Effector memory CD8-positive, alpha-beta T cell (primary cell): ENCODE data around the gene SLC23A1.
A peak's percentile ranks its signal among the peaks of the same experiment; 100 is the strongest.

Experiments used
- ATAC-seq: fragments of 150-1000 bp; cut with Tn5 transposase; replicated peaks from 2 replicates; pipeline ENCODE4 v1.10.0; 2021; ENCODE audit warnings: mild to moderate bottlenecking, moderate library complexity
- DNase-seq, 3 experiments: peaks; one replicate each; pipeline ENCODE4 v3.0.0; 2021
- H3K27ac Mint-ChIP-seq, 2 donors: one replicate each; pipeline ENCODE4 v1.8.0; 2022; ENCODE audit warnings: mild to moderate bottlenecking in 2 of 2, mixed read lengths in 2 of 2, moderate library complexity in 2 of 2
- H3K27me3 Mint-ChIP-seq, 2 donors: one replicate each; pipeline ENCODE4 v1.8.0; 2022; ENCODE audit warnings: mixed read lengths in 2 of 2
- H3K36me3 Mint-ChIP-seq: one replicate; pipeline ENCODE4 v1.8.0; 2022; ENCODE audit warnings: mild to moderate bottlenecking, moderate library complexity, mixed read lengths; ENCODE audit not compliant: insufficient read depth
- H3K4me1 Mint-ChIP-seq, 2 donors: one replicate each; pipeline ENCODE4 v1.8.0; 2022; ENCODE audit warnings: low read depth in 2 of 2, mixed read lengths in 2 of 2
- H3K4me3 Mint-ChIP-seq, 2 donors: one replicate each; pipeline ENCODE4 v1.8.0; 2022; ENCODE audit warnings: mild to moderate bottlenecking in 2 of 2, mixed read lengths in 2 of 2, moderate library complexity in 2 of 2
- H3K9me3 Mint-ChIP-seq, 2 donors: one replicate each; pipeline ENCODE4 v1.8.0; 2022; ENCODE audit warnings: mixed read lengths in 2 of 2

Gene SLC23A1

DNA sequence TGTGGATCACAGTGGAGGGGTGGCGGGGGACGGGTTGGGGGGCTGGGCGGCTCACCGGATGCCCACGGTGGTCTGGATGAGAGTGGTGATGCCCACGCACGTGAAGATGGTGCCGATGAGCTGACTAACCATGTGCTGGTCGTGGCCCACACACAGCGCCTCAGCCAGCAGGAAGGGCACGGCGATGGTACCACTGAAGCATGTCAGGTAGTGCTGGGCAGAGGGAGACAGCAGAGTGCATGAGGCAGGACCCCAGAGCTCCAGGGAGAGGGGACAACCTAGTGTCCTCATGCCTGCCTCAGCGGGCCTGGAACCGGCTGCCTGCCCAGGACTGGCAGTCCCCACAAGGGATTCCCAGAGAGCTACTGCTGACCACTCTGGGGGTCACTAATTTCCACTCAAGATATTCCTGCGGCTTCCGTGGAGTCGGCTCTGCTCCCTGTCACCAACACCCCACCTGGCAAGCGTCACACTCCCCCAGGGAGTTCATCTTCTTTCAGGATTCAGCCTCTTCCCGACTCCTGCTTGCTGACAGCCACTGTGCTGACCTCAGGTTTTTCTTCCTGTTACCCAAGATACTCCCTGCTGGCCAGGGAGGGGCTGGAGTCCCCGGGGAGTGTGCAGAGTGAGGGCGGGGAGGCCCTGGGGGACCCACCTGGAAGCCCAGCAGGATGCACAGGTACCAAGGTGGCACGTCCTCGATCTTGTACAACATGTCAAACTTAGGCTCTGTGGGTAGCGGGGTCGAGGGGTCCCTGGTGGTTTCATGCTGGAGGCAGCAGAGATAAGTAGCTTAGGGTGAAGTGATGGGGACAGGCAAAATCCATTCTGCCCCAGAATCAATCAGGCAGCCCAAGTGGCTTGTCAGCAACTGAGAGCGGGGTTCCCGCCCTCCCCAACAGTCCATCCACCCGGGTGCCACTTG lies 998 bp downstream of the SLC23A1 start:
- H3K9me3 Mint-ChIP-seq = no peaks in the 10 kb centered on the region
- ATAC-seq (no peak), DNase-seq (no peak)
- H3K36me3 Mint-ChIP-seq = peaks cover 14% of the 10 kb centered on the region
- H3K4me1 Mint-ChIP-seq = peaks cover 15 to 31% of the 10 kb centered on the region in 2 donors
- no peaks in the 10 kb centered on the region for H3K27me3 Mint-ChIP-seq
- no peak overlapping the region for H3K27ac Mint-ChIP-seq
- H3K4me3 Mint-ChIP-seq = no peak overlapping the region

DNA sequence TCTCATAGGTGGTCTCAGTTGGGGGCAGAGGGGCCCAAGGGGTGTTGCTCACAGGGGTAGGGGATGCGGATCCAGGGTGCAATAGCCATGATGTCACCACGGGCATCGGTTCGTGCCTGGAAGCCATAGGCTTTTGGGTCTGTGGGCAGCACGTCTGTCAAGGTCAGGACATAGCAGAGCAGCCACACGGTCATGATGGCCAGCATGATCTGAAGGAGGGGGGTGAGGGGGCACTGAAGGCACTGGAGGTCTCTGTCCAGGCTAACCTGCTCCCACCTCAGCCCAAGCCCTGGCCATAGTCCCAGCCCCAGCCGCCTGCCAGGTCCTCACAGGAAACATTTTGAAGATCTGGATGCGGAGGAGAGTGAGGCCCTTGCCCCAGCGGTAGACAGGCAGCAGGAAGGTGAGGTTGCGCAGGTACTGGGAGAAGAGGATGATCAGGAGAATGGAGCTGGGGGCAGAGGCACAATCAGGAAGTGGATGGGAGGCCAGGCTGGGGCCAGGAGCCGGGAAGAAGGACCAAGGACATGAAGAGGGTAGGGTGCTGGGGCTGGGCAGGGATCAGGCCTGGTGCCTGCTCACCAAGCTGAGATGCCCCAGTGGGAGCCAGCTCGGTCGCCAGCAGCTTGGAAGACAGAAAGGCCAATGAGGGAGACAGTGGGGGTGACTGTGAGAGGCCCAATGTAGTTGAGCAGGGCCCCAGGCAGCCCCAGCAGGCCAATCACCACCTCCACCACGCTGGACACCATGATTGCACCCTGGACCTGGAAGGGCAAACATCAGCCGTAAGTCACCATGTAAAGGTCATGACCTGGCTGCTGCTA lies 3.3 kb downstream of the SLC23A1 start:
- no peaks in the 10 kb centered on the region for H3K27me3 Mint-ChIP-seq
- no peaks in the 10 kb centered on the region for H3K9me3 Mint-ChIP-seq
- H3K4me1 Mint-ChIP-seq = peaks cover 7 to 20% of the 10 kb centered on the region in 2 donors
- no peak for DNase-seq
- H3K36me3 Mint-ChIP-seq = peaks cover 7% of the 10 kb centered on the region
- ATAC-seq = no peak
- H3K4me3 Mint-ChIP-seq = no peak overlapping the region
- peak overlapping the region in 1 of 2 donors; percentile 88 for H3K27ac Mint-ChIP-seq

DNA sequence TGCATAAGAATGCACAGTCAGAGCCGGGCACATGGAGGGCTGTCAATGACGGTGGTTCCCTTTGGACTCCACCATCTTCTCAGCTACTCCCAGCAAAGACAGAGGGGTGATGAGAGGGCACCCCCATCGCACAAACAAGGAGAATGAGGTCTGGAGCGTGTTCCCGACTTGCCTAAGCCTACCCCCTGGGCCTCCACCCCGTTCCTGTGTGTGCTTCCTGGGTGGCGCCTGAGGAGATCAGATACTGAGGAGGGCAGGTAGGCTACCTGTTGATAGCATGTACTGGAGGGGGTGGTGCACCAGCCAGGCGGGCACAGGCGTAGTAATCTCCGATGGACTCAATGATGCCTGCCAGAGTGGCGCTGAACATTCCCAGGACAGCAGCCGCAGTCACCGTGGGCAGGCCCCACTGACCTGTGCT lies 4.1 kb downstream of the SLC23A1 start:
- Mint-ChIP-seq H3K4me3 (no peak overlapping the region), H3K4me1 (peaks cover 0 to 14% of the 10 kb centered on the region in 2 donors), H3K9me3 (no peaks in the 10 kb centered on the region), H3K27me3 (no peaks in the 10 kb centered on the region), H3K36me3 (peaks cover 7% of the 10 kb centered on the region), H3K27ac (peak overlapping the region in 1 of 2 donors; percentile 83)
- ATAC-seq (no peak), DNase-seq (no peak)

DNA sequence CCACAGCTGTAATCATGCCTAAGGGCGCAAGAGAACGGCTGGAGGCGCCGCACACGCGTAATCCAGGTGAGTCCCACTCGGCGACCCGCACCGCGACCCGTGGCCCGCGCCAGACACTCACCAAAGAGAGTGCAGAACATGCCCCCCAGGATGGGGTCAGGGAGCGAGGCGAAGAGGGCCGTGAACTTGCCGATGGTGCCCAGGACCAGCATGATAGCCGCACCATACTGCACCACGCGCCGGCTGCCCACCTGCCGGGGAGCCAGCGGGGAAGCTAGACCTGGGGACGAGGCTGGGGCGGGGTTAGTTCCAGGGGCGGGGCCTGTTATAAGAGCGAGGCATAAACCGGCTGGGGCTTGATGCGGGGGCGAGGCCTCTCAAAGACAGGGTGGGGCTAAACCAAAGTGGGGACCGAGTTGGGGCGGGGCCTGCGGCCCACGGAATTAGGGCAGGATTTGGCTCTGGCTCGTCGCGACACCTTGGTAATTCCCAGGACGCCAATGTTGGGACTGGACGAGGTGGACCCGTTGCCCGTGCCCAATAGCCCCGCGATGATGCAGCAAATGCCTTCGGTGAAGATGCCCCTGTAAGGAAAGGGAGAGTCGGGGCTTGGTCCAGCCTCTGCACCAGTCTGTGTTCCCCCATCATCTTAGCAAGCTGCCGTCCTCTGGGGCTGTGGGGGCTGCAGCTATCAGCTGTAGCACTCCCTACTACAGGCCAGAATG lies 4.8 kb downstream of the SLC23A1 start:
- Mint-ChIP-seq H3K4me3 (no peak overlapping the region), H3K27ac (peak overlapping the region in 1 of 2 donors; percentile 83), H3K27me3 (no peaks in the 10 kb centered on the region), H3K4me1 (peaks cover 0 to 9% of the 10 kb centered on the region in 2 donors), H3K36me3 (peaks cover 11% of the 10 kb centered on the region), H3K9me3 (no peaks in the 10 kb centered on the region)
- DNase-seq (no peak), ATAC-seq (no peak)

DNA sequence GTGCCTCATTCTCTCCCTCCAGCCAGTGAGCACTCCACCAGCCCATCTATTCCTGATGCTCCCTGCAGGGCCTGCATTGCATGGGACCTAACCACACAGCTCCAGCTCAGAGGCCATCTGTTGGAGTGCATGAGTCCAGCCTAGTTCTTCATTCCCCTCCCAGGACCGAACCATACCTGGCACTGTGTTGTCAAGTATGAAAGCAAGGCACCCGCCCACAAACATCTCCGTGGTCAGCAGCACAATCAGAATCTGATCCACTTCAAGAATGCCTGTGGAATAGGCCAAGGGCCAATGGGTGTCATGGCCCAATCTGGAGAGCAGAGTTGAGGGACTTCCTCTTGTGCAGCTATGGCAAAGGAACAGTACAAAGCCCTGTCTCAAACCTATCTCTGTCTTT lies 5.9 kb downstream of the SLC23A1 start:
- ATAC-seq (no peak), DNase-seq (no peak)
- H3K27me3 Mint-ChIP-seq = no peaks in the 10 kb centered on the region
- no peak overlapping the region for H3K27ac Mint-ChIP-seq
- peaks cover 14% of the 10 kb centered on the region for H3K36me3 Mint-ChIP-seq
- H3K4me1 Mint-ChIP-seq = peaks cover 0 to 8% of the 10 kb centered on the region in 2 donors
- H3K4me3 Mint-ChIP-seq = no peak overlapping the region
- H3K9me3 Mint-ChIP-seq = no peaks in the 10 kb centered on the region

DNA sequence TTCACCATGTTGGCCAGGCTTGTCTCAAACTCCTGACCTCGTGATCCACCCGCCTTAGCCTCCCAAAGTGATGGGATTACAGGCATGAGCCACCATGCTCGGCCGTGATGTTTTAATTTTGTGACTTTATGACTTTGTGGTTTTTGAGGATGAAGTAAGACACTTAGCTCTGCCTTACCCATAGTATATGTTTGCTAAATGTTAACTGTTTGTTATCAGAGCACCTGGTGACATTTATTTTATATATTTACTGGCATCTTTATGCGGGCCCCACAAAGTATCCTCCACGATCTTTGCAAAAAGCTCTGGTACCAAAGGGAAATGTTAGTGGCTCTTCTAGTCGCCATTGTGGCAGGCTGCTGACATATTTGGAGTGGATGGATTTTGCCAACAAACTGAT lies 6.7 kb downstream of the SLC23A1 start:
- Mint-ChIP-seq H3K27ac (no peak overlapping the region), H3K4me1 (peaks cover 0 to 8% of the 10 kb centered on the region in 2 donors), H3K27me3 (no peaks in the 10 kb centered on the region), H3K36me3 (peaks cover 19% of the 10 kb centered on the region), H3K4me3 (no peak overlapping the region), H3K9me3 (no peaks in the 10 kb centered on the region)
- no peak for ATAC-seq
- no peak for DNase-seq

DNA sequence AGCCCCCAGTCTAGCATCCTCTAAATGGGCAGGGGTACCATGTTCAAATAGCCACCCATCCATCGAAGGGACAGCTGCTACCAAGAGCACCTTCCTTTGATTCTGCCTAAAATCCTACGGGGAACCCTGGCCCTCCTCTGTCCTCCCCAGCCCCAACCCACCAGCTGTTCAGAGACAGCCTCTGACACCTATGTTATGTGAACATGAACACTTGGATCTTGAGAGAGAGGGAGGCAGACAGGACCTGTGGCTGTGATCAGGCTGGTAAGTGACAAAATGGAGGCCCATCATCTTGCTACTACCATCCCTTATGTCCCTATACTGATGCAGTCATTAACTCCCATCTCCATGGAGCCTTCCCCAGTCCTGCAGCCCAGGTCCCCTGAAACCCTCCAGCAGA lies 8.2 kb downstream of the SLC23A1 start:
- Mint-ChIP-seq H3K4me1 (peaks cover 0 to 8% of the 10 kb centered on the region in 2 donors), H3K9me3 (no peaks in the 10 kb centered on the region), H3K27me3 (no peaks in the 10 kb centered on the region), H3K4me3 (no peak overlapping the region), H3K27ac (no peak overlapping the region), H3K36me3 (peaks cover 28% of the 10 kb centered on the region)
- ATAC-seq = no peak
- DNase-seq = no peak

DNA sequence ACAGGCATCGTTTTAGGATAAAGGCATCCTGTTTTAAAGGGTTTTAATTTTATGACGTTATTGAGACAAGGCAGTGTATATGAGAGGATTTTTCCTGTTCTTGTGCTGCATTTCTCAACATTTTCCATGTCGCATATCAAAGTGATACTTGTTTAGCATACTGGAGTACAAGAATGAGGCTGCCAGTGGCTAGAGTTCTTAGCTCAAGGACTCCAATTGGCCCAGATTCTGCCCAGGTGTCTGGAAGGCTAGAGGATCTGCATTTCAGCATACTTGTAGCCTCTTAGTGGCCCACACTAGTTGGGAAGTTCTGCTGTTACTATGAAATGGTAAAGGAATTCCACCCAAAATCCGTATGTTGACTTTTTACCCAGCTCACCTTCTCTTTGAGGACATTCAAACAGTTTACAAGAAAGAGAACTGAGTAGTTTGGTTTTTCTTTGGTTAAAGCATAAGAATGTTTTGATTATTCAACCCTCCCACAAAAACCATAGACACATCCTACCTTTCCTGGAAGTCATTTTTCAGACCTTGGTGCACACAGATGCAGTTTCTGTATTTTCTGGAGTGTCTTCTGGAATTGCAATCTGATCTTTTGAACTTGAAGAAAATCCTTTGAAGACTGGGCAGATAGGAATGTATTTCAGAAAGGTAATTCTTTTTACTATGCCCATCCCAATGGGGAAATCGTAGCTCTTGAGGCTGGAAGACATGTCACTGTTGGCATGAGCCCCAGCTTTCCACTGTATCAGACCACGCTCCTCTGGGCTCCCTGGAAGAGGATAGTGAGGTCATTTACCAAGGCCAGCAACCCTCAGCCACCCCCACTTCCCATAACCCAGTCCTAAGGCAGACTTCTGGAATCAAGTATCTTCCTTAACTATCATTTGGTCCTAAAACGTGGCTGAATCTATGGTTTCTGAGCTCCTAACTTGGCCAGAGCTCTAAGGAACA lies 11.3 kb downstream of the SLC23A1 start:
- peak overlapping the region in 1 of 2 donors; percentile 20 for H3K27ac Mint-ChIP-seq
- H3K4me3 Mint-ChIP-seq = no peak overlapping the region
- ATAC-seq (no peak), DNase-seq (no peak)
- no peaks in the 10 kb centered on the region for H3K9me3 Mint-ChIP-seq
- peaks cover 44% of the 10 kb centered on the region for H3K36me3 Mint-ChIP-seq
- H3K4me1 Mint-ChIP-seq = no peaks in the 10 kb centered on the region
- no peaks in the 10 kb centered on the region for H3K27me3 Mint-ChIP-seq

DNA sequence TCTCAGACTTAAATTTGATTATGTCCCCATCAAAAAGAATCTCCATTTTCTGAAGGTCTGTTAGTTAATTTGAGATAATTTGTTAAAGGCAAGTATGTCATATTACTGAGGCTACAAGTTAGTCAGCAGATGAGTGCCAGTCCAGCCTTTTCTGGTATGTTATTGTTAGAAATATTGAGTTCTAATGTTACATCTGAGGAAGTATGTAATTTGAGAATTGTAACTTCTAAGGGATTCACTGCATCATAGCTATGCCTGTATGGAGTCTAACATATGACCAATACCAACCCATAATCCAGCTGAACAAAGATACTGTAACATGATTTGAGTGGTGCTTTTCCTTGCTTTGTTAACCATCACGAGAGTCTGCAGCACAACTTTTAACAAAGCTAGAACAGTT lies 13.9 kb downstream of the SLC23A1 start:
- H3K27ac Mint-ChIP-seq = no peak overlapping the region
- no peaks in the 10 kb centered on the region for H3K27me3 Mint-ChIP-seq
- H3K9me3 Mint-ChIP-seq = no peaks in the 10 kb centered on the region
- no peak for DNase-seq
- H3K4me1 Mint-ChIP-seq = no peaks in the 10 kb centered on the region
- H3K36me3 Mint-ChIP-seq = peaks cover 66% of the 10 kb centered on the region
- H3K4me3 Mint-ChIP-seq = no peak overlapping the region
- no peak for ATAC-seq

DNA sequence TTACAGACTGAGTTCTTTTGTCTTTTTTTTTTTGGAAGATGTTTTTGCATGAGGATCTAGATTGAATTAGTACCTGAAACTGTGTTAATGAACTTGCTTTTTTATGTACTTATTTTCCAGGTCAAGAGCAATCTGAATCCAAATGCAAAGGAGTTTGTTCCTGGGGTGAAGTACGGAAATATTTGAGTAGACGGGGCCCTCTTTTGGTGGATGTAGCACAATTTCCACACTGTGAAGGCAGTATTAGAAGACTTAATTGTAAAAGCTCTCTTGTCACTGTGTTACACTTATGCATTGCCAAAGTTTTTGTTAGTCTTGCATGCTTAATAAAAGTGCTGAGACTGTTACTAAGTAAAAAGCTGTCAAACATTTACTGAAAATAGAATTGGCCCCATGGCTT lies 14.5 kb downstream of the SLC23A1 start:
- no peak for ATAC-seq
- no peaks in the 10 kb centered on the region for H3K4me1 Mint-ChIP-seq
- no peak overlapping the region for H3K27ac Mint-ChIP-seq
- no peak for DNase-seq
- peaks cover 71% of the 10 kb centered on the region for H3K36me3 Mint-ChIP-seq
- H3K27me3 Mint-ChIP-seq = no peaks in the 10 kb centered on the region
- H3K9me3 Mint-ChIP-seq = no peaks in the 10 kb centered on the region
- H3K4me3 Mint-ChIP-seq = no peak overlapping the region

DNA sequence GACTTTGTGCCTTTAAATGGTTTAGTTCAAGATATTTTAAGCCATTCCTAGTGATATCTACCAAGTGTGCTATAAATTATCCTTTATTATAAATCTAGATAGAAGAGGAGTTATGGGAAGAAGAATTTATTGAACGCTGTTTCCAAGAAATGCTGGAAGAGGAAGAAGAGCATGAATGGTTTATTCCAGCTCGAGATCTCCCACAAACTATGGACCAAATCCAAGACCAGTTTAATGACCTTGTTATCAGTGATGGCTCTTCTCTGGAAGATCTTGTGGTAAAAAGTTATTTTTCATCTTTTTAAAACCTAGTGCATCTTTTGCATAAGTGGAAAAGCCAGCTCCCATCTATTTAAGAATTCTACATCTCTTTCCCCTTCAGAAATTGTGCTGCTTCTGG lies 18.6 kb downstream of the SLC23A1 start:
- DNase-seq = no peak
- Mint-ChIP-seq H3K36me3 (peaks cover 60% of the 10 kb centered on the region), H3K27me3 (no peaks in the 10 kb centered on the region), H3K9me3 (no peaks in the 10 kb centered on the region), H3K4me1 (peaks cover 8 to 10% of the 10 kb centered on the region in 2 donors), H3K27ac (peak overlapping the region in 1 of 2 donors; percentile 60), H3K4me3 (no peak overlapping the region)
- ATAC-seq = no peak

DNA sequence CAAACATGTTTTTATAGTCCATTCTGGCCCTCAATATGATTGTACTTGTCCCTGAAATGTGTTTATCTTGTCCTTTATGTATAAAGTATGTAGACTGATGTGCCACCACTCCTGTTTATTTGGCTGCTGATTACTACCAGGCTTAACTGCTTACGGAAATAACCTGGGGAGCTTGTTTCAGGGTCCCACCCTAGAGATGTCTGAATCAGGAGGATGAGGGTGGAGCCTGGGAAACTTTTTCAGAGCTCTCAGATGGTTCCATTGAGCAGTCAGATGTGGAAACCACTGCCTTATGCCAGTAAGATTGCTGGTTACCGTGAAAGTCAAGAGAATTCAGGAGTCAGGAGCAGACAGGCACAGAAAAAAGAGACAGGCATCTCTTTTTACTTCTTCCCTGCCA lies 19.2 kb downstream of the SLC23A1 start:
- Mint-ChIP-seq H3K4me1 (peaks cover 8 to 10% of the 10 kb centered on the region in 2 donors), H3K36me3 (peaks cover 57% of the 10 kb centered on the region), H3K27ac (no peak overlapping the region), H3K27me3 (no peaks in the 10 kb centered on the region), H3K4me3 (no peak overlapping the region), H3K9me3 (no peaks in the 10 kb centered on the region)
- DNase-seq (no peak), ATAC-seq (no peak)
